Activated T-helper 17 cell treated with anti-CD3 and anti-CD28 coated beads, Interleukin-2, amount 50 U/mL, for 72 hours (primary cell): ENCODE data around the gene AFG1L. TPM values are rescaled to one million over a fixed set of nuclear protein-coding genes. Genes with fewer than 3 reads are reported as not detected.

Experiments
- ATAC-seq: fragments of 150-1000 bp; cut with Tn5 transposase; replicated peaks from 2 replicates; pipeline ENCODE4 v1.10.0; 2021; ENCODE audit warnings: mild to moderate bottlenecking, moderate library complexity
- H3K27ac Mint-ChIP-seq: one replicate; pipeline ENCODE4 v1.8.0; 2022; ENCODE audit warnings: mixed read lengths
- H3K27me3 Mint-ChIP-seq: one replicate; pipeline ENCODE4 v1.8.0; 2022; ENCODE audit warnings: mixed read lengths
- H3K36me3 Mint-ChIP-seq: one replicate; pipeline ENCODE4 v1.8.0; 2022; ENCODE audit warnings: low read depth, mild to moderate bottlenecking, mixed read lengths
- H3K4me1 Mint-ChIP-seq: one replicate; pipeline ENCODE4 v1.8.0; 2022; ENCODE audit warnings: mixed read lengths
- H3K4me3 Mint-ChIP-seq: one replicate; pipeline ENCODE4 v1.8.0; 2022; ENCODE audit warnings: mild to moderate bottlenecking, mixed read lengths
- H3K9me3 Mint-ChIP-seq: one replicate; pipeline ENCODE4 v1.8.0; 2022; ENCODE audit warnings: mixed read lengths
- total RNA-seq, 2 donors: library from RNA; stranded (reverse); gene quantifications; one replicate each; pipeline ENCODE4 v1.2.3, GENCODE V29; 2022

Gene AFG1L
- total RNA-seq, 2 donors from 2014 or later: 5.9 to 6.1 TPM

GRCh38 chr6:108570517-108570916 lies 275.7 kb downstream of the AFG1L start:
- no peaks in the 10 kb centered on the region for H3K27me3 Mint-ChIP-seq
- no peak overlapping the region for H3K4me3 Mint-ChIP-seq
- peaks cover 43% of the 10 kb centered on the region for H3K4me1 Mint-ChIP-seq
- peaks cover 67% of the 10 kb centered on the region for H3K36me3 Mint-ChIP-seq
- no peak for ATAC-seq
- no peaks in the 10 kb centered on the region for H3K9me3 Mint-ChIP-seq
- no peak overlapping the region for H3K27ac Mint-ChIP-seq

- ATAC-seq: no peak
- Mint-ChIP-seq H3K9me3 (no peaks in the 10 kb centered on the region), H3K4me3 (peak overlapping the region; percentile 30), H3K36me3 (peaks cover 34% of the 10 kb centered on the region), H3K27ac (no peak overlapping the region), H3K4me1 (peaks cover 36% of the 10 kb centered on the region), H3K27me3 (no peaks in the 10 kb centered on the region)
Observed at GRCh38 chr6:108574457-108575141, 279.7 kb downstream of the AFG1L start.

Other genes starting within 250 kb of the AFG1L start
- gene OSTM1, start 220.3 kb upstream of the AFG1L start, total RNA-seq: 10 to 100 TPM; 10.1 to 19.3 TPM
- gene NR2E1, start 129.0 kb upstream of the AFG1L start, total RNA-seq: not detected
- 10 to 100 TPM; 60.1 to 84.6 TPM for gene SNX3, start 34.0 kb upstream of the AFG1L start, total RNA-seq